ENCODE data around the gene STK40. TPM values are rescaled to one million over a fixed set of nuclear protein-coding genes. Genes with fewer than 3 reads are reported as not detected.
A peak's percentile ranks its signal among the peaks of the same experiment; 100 is the strongest.

Gene STK40
- total and polyA plus RNA-seq, 2 donors from 2014 or later, result 30.9 to 39.2 TPM

DNA sequence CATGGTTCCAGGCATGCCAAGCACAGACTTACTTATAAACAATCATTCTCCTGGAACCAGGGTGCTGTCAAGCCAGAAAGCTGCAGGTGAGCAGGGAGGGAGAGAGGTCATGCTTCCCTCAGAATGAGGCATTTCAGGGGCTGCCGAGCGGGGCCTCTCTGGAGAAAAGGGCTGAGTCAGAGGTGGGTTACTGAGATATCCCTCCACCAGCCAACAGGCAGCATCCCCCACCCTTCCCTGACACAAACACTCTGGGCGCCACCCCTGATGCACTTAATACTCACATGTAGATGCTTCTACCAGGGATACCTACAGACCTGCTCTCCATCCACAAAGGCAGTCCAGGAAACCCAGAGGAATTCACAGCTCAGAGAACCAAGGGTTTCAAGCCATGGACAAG is 13.1 kb downstream of the STK40 start:
- no peak for FAIRE-seq
- TF ChIP-seq, protein P1, sequence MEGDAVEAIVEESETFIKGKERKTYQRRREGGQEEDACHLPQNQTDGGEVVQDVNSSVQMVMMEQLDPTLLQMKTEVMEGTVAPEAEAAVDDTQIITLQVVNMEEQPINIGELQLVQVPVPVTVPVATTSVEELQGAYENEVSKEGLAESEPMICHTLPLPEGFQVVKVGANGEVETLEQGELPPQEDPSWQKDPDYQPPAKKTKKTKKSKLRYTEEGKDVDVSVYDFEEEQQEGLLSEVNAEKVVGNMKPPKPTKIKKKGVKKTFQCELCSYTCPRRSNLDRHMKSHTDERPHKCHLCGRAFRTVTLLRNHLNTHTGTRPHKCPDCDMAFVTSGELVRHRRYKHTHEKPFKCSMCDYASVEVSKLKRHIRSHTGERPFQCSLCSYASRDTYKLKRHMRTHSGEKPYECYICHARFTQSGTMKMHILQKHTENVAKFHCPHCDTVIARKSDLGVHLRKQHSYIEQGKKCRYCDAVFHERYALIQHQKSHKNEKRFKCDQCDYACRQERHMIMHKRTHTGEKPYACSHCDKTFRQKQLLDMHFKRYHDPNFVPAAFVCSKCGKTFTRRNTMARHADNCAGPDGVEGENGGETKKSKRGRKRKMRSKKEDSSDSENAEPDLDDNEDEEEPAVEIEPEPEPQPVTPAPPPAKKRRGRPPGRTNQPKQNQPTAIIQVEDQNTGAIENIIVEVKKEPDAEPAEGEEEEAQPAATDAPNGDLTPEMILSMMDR (IDR thresholded peaks at IDR 0.05; ENCODE audit: borderline replicate concordance, extremely low read depth, insufficient read depth), result no peak
- Histone ChIP-seq H3K9ac (ENCODE audit: low read length in 3 of 3) (peak overlapping the region in 2 of 3 donors; percentile 35 to 55), H3K36me3 (ENCODE audit: control insufficient read depth in 2 of 3, insufficient read depth in 3 of 3, low read length in 3 of 3) (peaks cover 0 to 2% (median 2%) of the 10 kb centered on the region in 3 donors), H3K4me3 (ENCODE audit: low read length in 3 of 3) (no peak overlapping the region), H3K27me3 (ENCODE audit: control insufficient read depth, insufficient read depth, low read length) (no peaks in the 10 kb centered on the region), H3K27ac (ENCODE audit: low read depth in 2 of 2, low read length in 2 of 2) (peak overlapping the region; percentile 90 to 92), H3K9me3 (ENCODE audit: control insufficient read depth in 2 of 3, insufficient read depth in 1 of 3, low read length in 3 of 3) (no peaks in the 10 kb centered on the region), H3K4me1 (ENCODE audit: control insufficient read depth in 2 of 3, insufficient read depth in 2 of 3, low read depth in 1 of 3, low read length in 3 of 3) (peaks cover 10 to 49% (median 38%) of the 10 kb centered on the region in 3 donors)
- intact Hi-C loops (cut with DNase I), result no loop called here
- DNase-seq, result peak in 2 of 5 donors; percentile 32 to 53

DNA sequence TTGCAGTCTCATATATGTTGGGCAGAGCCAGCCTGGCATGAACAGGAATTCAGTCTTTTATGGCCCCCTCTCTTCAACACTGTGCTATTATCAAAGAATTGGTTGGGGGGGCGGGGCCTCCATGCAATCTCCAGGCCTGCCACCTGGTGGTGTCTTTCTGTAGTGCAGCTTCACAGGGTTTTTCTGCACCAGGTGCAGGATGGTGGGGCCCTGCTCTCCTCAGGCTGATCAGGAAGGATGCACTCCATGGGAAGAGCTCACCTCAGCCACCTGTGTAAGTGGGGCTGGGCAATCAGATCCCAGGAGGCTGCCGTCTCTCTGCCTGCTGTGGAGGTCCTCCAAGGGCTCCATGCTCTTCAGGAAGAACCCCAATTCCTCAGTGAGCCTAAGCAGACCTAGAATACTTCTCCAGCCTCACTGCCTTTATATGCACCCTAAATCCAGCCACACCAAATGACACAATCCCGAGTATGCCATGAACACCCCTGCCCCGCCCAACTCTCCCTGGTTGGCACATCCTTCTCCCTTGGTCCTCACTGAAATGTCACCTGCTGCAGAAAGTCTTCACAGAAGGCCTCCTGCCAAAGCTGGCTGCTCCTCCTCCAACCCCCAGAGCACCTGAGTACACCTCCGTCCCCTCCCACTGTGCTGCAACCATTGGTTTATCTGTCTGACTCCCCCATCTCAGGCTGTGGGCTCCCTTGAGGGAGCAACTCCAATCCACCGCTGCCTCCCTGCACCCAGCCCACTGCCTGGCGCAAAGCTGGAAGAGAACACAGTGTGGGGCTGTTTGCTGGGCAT is 16.5 kb downstream of the STK40 start:
- H3K4me1 ChIP-seq (ENCODE audit: control insufficient read depth in 2 of 3, insufficient read depth in 2 of 3, low read depth in 1 of 3, low read length in 3 of 3), result peaks cover 10 to 39% (median 30%) of the 10 kb centered on the region in 3 donors
- intact Hi-C loops (cut with DNase I), result no loop called here
- H3K27ac ChIP-seq (ENCODE audit: low read depth in 2 of 2, low read length in 2 of 2), result peak overlapping the region in 1 of 2 donors; percentile 49
- H3K9ac ChIP-seq (ENCODE audit: low read length in 3 of 3), result no peak overlapping the region
- peak in 4 of 5 donors; percentile 85 to 90 (median 87) for DNase-seq
- FAIRE-seq, result no peak
- no peaks in the 10 kb centered on the region for H3K9me3 ChIP-seq (ENCODE audit: control insufficient read depth in 2 of 3, insufficient read depth in 1 of 3, low read length in 3 of 3)
- H3K27me3 ChIP-seq (ENCODE audit: control insufficient read depth, insufficient read depth, low read length), result no peaks in the 10 kb centered on the region
- TF ChIP-seq, protein P1 (IDR thresholded peaks at IDR 0.05; ENCODE audit: borderline replicate concordance, extremely low read depth, insufficient read depth), result peak; percentile 94
- no peak overlapping the region for H3K4me3 ChIP-seq (ENCODE audit: low read length in 3 of 3)
- H3K36me3 ChIP-seq (ENCODE audit: control insufficient read depth in 2 of 3, insufficient read depth in 3 of 3, low read length in 3 of 3), result peaks cover 0 to 8% (median 7%) of the 10 kb centered on the region in 3 donors

GRCh38 chr1:36367798-36368197 is 17.9 kb downstream of the STK40 start:
- intact Hi-C loops (cut with DNase I), result no loop called here
- Histone ChIP-seq H3K27me3 (ENCODE audit: control insufficient read depth, insufficient read depth, low read length) (no peaks in the 10 kb centered on the region), H3K4me3 (ENCODE audit: low read length in 3 of 3) (no peak overlapping the region), H3K9me3 (ENCODE audit: control insufficient read depth in 2 of 3, insufficient read depth in 1 of 3, low read length in 3 of 3) (no peaks in the 10 kb centered on the region), H3K36me3 (ENCODE audit: control insufficient read depth in 2 of 3, insufficient read depth in 3 of 3, low read length in 3 of 3) (peaks cover 0 to 8% (median 7%) of the 10 kb centered on the region in 3 donors), H3K9ac (ENCODE audit: low read length in 3 of 3) (no peak overlapping the region), H3K27ac (ENCODE audit: low read depth in 2 of 2, low read length in 2 of 2) (no peak overlapping the region), H3K4me1 (ENCODE audit: control insufficient read depth in 2 of 3, insufficient read depth in 2 of 3, low read depth in 1 of 3, low read length in 3 of 3) (peaks cover under 1 to 25% (median 16%) of the 10 kb centered on the region in 3 donors)
- TF ChIP-seq, protein P1 (IDR thresholded peaks at IDR 0.05; ENCODE audit: borderline replicate concordance, extremely low read depth, insufficient read depth), result no peak
- no peak for FAIRE-seq
- DNase-seq, result peak in 1 of 5 donors; percentile 42
